Caco-2 (cell line): ENCODE results near the gene SEPTIN10. TPM values are rescaled to one million over a fixed set of nuclear protein-coding genes. Genes with fewer than 3 reads are reported as not detected.

Experiments
- BruUV-seq: library from RNA; stranded (reverse); fragments of 400-500 nt; replicated peaks from 2 replicates; lab custom pipeline; 2021; lab: Mats Ljungman, UMichigan
- CTCF ChIA-PET: fragments of 300-600 bp; sonication (Branson Sonifier 250); formaldehyde crosslinking; loops from one replicate; lab custom pipeline; 2022; ENCODE audit warnings: antibody characterized with exemption; lab: Charles Lee
- POLR2A ChIA-PET: fragments of 300-600 bp; sonication (Branson Sonifier 250); formaldehyde crosslinking; loops from one replicate; lab custom pipeline; 2022; ENCODE audit warnings: antibody characterized with exemption; lab: Charles Lee
- DNase-seq, 2 experiments: peaks; one replicate each; pipeline versions ENCODE4 v3.0.0 to v3.0.0-alpha.2; 2020 to 2022
- H3K27me3 ChIP-seq: replicated peaks from 2 replicates; pipeline ENCODE4 v1.6.0; 2011; ENCODE audit warnings: low read length; ENCODE audit not compliant: control insufficient read depth, insufficient read depth
- H3K36me3 ChIP-seq: 2 replicates; pipeline ENCODE4 v1.5.1; 2011; ENCODE audit warnings: low read length; ENCODE audit not compliant: control insufficient read depth, insufficient read depth
- H3K4me1 ChIP-seq: fragments of 250-450 bp; sonication (Bioruptor Pico); 2 replicates; pipeline ENCODE4 v1.5.1; 2020; ENCODE audit warnings: mild to moderate bottlenecking
- H3K4me3 ChIP-seq: 2 replicates; pipeline ENCODE4 v1.5.1; 2011; ENCODE audit warnings: low read depth, mild to moderate bottlenecking, control low read depth, low read length
- H3K9me3 ChIP-seq: fragments of 250-450 bp; sonication (Bioruptor Pico); 2 replicates; pipeline ENCODE4 v1.5.1; 2020; ENCODE audit warnings: mild to moderate bottlenecking, moderate library complexity
- H3K27ac Mint-ChIP-seq: one replicate; pipeline ENCODE4 v1.8.0; 2022; ENCODE audit warnings: mixed read lengths; ENCODE audit not compliant: unreplicated experiment
- H3K27me3 Mint-ChIP-seq: one replicate; pipeline ENCODE4 v1.8.0; 2022; ENCODE audit warnings: mixed read lengths; ENCODE audit not compliant: insufficient read depth, unreplicated experiment
- H3K36me3 Mint-ChIP-seq: one replicate; pipeline ENCODE4 v1.8.0; 2022; ENCODE audit warnings: mild to moderate bottlenecking, mixed read lengths; ENCODE audit not compliant: insufficient read depth, unreplicated experiment
- H3K4me1 Mint-ChIP-seq: one replicate; pipeline ENCODE4 v1.8.0; 2022; ENCODE audit warnings: low read depth, mixed read lengths; ENCODE audit not compliant: unreplicated experiment
- H3K4me3 Mint-ChIP-seq: one replicate; pipeline ENCODE4 v1.8.0; 2022; ENCODE audit warnings: mild to moderate bottlenecking, moderate library complexity, mixed read lengths; ENCODE audit not compliant: unreplicated experiment
- H3K9me3 Mint-ChIP-seq: one replicate; pipeline ENCODE4 v1.8.0; 2022; ENCODE audit warnings: mixed read lengths; ENCODE audit not compliant: unreplicated experiment
- intact Hi-C: fragments of 100-400 bp; cut with micrococcal nuclease; formaldehyde crosslinking; loops from one replicate; pipeline ENCODE4 v1.10.0; 2022; ENCODE audit not compliant: unreplicated experiment
- total RNA-seq: library from RNA; stranded (reverse); gene quantifications from 2 replicates; pipeline ENCODE4 v1.2.3, GENCODE V29; 2022
- TF ChIP-seq, protein P1 (sequence below), 2 experiments: fragments of 200-600 bp in 1 of 2; IDR thresholded peaks; 1 replicate in 1 of 2; 2 replicates in 1 of 2; pipeline versions ENCODE4 v1.5.1 to v1.8.0; 2011 to 2022; ENCODE audit warnings: antibody characterized with exemption in 1 of 2, control low read depth in 1 of 2, inconsistent platforms in 1 of 2, low read depth in 1 of 2, low read length in 1 of 2, mild to moderate bottlenecking in 1 of 2, moderate library complexity in 1 of 2; ENCODE audit not compliant: insufficient read depth in 1 of 2, severe bottlenecking in 1 of 2, unreplicated experiment in 1 of 2

Gene SEPTIN10
- total RNA-seq, 1 experiment from 2014 or later, result 83.7 TPM

DNA sequence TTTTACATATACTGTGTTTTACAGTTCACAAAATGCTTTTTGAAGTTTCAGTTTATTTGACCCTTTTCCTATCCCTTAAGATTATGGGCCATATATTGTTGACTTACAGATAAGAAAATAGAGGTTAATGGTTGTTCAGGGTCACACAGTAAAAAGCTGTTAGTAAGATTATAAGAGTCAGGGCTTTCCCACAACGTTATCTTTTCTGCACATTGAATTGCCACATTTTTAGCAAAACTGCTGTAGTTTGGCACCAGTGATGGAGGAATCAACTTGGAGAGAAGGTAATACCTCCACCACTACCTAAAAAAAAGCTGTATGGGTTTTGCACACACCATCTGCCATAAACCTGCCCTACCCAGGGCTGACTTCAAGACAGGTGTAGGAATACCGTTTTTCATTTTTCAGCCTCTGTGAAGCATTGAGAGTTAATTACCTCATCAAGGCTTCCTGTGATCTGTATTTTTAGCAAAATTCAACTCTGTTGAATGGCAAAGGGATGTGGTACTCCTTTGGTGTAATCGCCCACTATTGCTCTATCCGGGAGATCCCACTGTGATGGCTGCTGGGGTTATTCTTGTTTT is 5.4 kb upstream of the SEPTIN10 start:
- H3K4me3 ChIP-seq, result no peak overlapping the region
- peaks cover 14% of the 10 kb centered on the region for H3K36me3 Mint-ChIP-seq
- no TSS peak for BruUV-seq
- H3K36me3 ChIP-seq, result no peaks in the 10 kb centered on the region; the same call in 1 of the 2 replicates
- ChIA-PET CTCF (no interaction called here), POLR2A (no interaction called here)
- no peaks in the 10 kb centered on the region for H3K27me3 Mint-ChIP-seq
- TF ChIP-seq, protein P1, sequence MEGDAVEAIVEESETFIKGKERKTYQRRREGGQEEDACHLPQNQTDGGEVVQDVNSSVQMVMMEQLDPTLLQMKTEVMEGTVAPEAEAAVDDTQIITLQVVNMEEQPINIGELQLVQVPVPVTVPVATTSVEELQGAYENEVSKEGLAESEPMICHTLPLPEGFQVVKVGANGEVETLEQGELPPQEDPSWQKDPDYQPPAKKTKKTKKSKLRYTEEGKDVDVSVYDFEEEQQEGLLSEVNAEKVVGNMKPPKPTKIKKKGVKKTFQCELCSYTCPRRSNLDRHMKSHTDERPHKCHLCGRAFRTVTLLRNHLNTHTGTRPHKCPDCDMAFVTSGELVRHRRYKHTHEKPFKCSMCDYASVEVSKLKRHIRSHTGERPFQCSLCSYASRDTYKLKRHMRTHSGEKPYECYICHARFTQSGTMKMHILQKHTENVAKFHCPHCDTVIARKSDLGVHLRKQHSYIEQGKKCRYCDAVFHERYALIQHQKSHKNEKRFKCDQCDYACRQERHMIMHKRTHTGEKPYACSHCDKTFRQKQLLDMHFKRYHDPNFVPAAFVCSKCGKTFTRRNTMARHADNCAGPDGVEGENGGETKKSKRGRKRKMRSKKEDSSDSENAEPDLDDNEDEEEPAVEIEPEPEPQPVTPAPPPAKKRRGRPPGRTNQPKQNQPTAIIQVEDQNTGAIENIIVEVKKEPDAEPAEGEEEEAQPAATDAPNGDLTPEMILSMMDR (IDR thresholded peaks at IDR 0.05; ENCODE audit: insufficient read depth in 1 of 2, low read depth in 1 of 2, low read length in 1 of 2, severe bottlenecking in 1 of 2, unreplicated experiment in 1 of 2), result no peak
- H3K27ac Mint-ChIP-seq, result no peak overlapping the region
- peaks cover 30% of the 10 kb centered on the region for H3K4me1 Mint-ChIP-seq
- H3K4me3 Mint-ChIP-seq, result no peak overlapping the region
- H3K9me3 Mint-ChIP-seq, result no peaks in the 10 kb centered on the region
- H3K4me1 ChIP-seq, result peaks cover 50% of the 10 kb centered on the region
- intact Hi-C loops, result no loop called here
- DNase-seq, result no peak
- H3K9me3 ChIP-seq, result no peaks in the 10 kb centered on the region
- H3K27me3 ChIP-seq, result no peaks in the 10 kb centered on the region

DNA sequence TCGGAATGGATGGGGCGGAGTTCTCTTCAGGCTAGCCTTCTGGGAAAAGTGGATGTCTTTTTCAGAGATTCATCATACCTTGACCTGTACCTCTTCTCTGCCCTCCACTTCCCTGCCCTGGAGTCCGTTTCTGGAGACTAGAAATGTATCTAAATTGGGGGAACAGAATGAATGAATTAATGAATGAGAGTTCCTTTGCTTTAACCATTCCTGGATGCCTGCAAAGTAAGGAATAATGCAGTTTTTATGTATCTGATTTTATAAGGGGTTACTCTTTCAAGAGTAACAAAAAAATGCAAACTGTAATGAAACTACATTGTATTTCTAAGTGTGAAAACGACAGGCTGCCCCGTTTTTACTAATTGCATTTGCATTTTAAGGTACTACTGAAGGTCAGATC is 2.4 kb upstream of the SEPTIN10 start:
- no peaks in the 10 kb centered on the region for H3K27me3 ChIP-seq
- ChIA-PET CTCF (interaction anchor here (3.1 kb wide), 1 partner anchor 29 kb away, joined by 12 read pairs; no protein-coding TSS in a partner anchor), POLR2A (no interaction called here)
- H3K4me1 ChIP-seq, result peaks cover 34% of the 10 kb centered on the region
- peaks cover 16% of the 10 kb centered on the region for H3K4me1 Mint-ChIP-seq
- H3K4me3 Mint-ChIP-seq, result peak overlapping the region; percentile 95
- H3K27ac Mint-ChIP-seq, result peak overlapping the region; percentile 88
- peaks cover 26% of the 10 kb centered on the region for H3K36me3 Mint-ChIP-seq
- H3K36me3 ChIP-seq, result no peaks in the 10 kb centered on the region; the same call in 1 of the 2 replicates
- no peak for DNase-seq
- BruUV-seq, result no TSS peak
- TF ChIP-seq, protein P1 (IDR thresholded peaks at IDR 0.05; ENCODE audit: insufficient read depth in 1 of 2, low read depth in 1 of 2, low read length in 1 of 2, severe bottlenecking in 1 of 2, unreplicated experiment in 1 of 2), result no peak
- H3K9me3 ChIP-seq, result no peaks in the 10 kb centered on the region
- H3K9me3 Mint-ChIP-seq, result no peaks in the 10 kb centered on the region
- peak overlapping the region; percentile 68 for H3K4me3 ChIP-seq
- intact Hi-C loops, result no loop called here
- no peaks in the 10 kb centered on the region for H3K27me3 Mint-ChIP-seq

DNA sequence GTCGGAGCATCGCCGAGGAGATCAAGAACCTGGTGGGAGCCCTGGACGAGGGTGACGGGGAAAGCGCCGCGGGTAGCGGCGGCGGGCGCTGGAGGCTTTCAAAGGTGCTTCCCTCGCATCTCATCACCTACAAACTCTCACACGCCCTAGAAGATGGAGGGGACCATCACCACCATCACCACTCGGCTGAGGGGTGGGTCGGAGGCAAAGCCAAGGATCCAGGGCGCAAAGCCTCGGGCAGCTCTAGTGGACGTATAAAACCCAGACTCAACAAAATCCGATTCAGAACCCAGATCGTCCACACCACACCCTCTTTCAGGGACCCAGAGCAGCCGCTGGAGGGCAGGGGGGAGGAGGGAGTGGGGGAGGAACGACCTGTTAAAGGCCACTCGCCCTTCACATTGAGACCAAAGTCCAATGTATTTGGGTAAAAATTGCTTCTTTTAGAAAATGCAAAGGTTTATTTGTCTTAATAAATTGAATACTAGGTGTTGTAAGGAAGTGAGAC is 1.9 kb upstream of the SEPTIN10 start:
- H3K36me3 Mint-ChIP-seq, result peaks cover 26% of the 10 kb centered on the region
- peak overlapping the region; percentile 68 for H3K4me3 ChIP-seq
- H3K27me3 ChIP-seq, result no peaks in the 10 kb centered on the region
- intact Hi-C loops, result loop anchor here (1.0 to 2.0 kb wide), 2 partner anchors 75 to 100 kb away; no protein-coding TSS in a partner anchor
- H3K4me1 ChIP-seq, result peaks cover 34% of the 10 kb centered on the region
- BruUV-seq, result no TSS peak
- no peaks in the 10 kb centered on the region for H3K9me3 Mint-ChIP-seq
- ChIA-PET POLR2A (interaction anchor here (2.4 kb wide), 1 partner anchor 29 kb away, joined by 16 read pairs; no protein-coding TSS in a partner anchor), CTCF (interaction anchor here (0.7 to 3.1 kb wide), 6 partner anchors 8 to 70 kb away, joined by 3 to 27 read pairs (median 8); no protein-coding TSS in a partner anchor)
- TF ChIP-seq, protein P1 (IDR thresholded peaks at IDR 0.05; ENCODE audit: insufficient read depth in 1 of 2, low read depth in 1 of 2, low read length in 1 of 2, severe bottlenecking in 1 of 2, unreplicated experiment in 1 of 2), result peak; percentile 20 to 68
- H3K4me1 Mint-ChIP-seq, result peaks cover 16% of the 10 kb centered on the region
- peak overlapping the region; percentile 88 for H3K27ac Mint-ChIP-seq
- H3K36me3 ChIP-seq, result no peaks in the 10 kb centered on the region; the same call in 1 of the 2 replicates
- peak overlapping the region; percentile 95 for H3K4me3 Mint-ChIP-seq
- H3K27me3 Mint-ChIP-seq, result no peaks in the 10 kb centered on the region
- peak; percentile 65 to 66 for DNase-seq
- no peaks in the 10 kb centered on the region for H3K9me3 ChIP-seq
